Muscle layer of duodenum (tissue), 2 donors: ENCODE results near the gene CRACR2B.

Experiments used
- H3K27ac ChIP-seq: one replicate; pipeline ENCODE4 v1.7.0; 2013; ENCODE audit warnings: mild to moderate bottlenecking, low read length
- H3K27me3 ChIP-seq: one replicate; pipeline ENCODE4 v1.7.0; 2013; ENCODE audit warnings: low read depth, mild to moderate bottlenecking, control low read depth, low read length
- H3K36me3 ChIP-seq, 2 donors: one replicate each; pipeline ENCODE4 v1.7.0; 2013; ENCODE audit warnings: low read length in 2 of 2, control low read depth in 1 of 2, mild to moderate bottlenecking in 1 of 2; ENCODE audit not compliant: insufficient read depth in 2 of 2, control insufficient read depth in 1 of 2
- H3K4me1 ChIP-seq, 2 donors: one replicate each; pipeline ENCODE4 v1.7.0; 2013; ENCODE audit warnings: low read length in 2 of 2, mild to moderate bottlenecking in 2 of 2, control low read depth in 1 of 2, moderate library complexity in 1 of 2; ENCODE audit not compliant: insufficient read depth in 2 of 2, control insufficient read depth in 1 of 2
- H3K4me3 ChIP-seq, 2 donors: one replicate each; pipeline ENCODE4 v1.7.0; 2013; ENCODE audit warnings: low read length in 2 of 2, low read depth in 1 of 2, mild to moderate bottlenecking in 1 of 2
- H3K9me3 ChIP-seq, 2 donors: one replicate each; pipeline ENCODE4 v1.7.0; 2013; ENCODE audit warnings: low read length in 2 of 2, control low read depth in 1 of 2, mild to moderate bottlenecking in 1 of 2; ENCODE audit not compliant: control insufficient read depth in 1 of 2
- donor health status: healthy.

Gene CRACR2B

DNA sequence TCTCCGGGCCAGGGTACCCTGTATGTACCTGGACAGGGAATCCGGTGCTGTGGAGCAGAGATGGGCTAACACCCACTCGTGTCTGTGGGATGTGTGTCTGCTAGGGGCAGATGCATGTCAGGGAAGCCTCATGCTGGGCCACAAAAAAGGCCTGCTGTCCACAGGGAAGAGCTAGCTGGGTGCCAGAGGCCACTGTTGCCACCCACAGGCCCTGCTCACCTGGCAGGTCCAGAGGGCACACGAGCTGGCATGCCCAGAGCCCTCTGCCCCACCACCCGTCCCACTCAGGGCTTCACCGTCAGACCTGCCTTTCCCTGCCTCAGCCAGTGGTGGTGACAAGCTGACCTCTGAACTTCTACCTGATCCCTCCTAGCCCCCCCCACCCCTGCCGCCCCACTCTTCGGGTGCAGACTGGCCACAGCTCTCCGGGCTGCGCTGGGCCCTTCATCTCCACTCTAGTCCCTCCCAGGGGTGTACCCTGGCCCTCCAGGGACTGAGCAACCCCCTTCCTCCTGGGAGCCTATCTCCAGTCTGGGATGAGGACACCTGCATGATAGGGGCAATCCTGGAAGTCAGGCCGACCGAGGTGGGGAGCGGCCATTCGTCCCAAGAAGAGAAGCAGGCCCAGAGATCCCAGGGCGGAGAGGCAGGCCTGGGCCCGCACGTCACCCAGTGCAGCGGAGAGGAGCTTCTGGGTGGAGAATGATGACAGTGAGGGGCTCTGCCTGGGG is 31.0 kb upstream of the CRACR2B start:
- no peaks in the 10 kb centered on the region for H3K9me3 ChIP-seq
- peak overlapping the region; percentile 80 to 88 for H3K4me3 ChIP-seq
- H3K4me1 ChIP-seq: peaks cover 7 to 29% of the 10 kb centered on the region in 2 donors
- H3K27me3 ChIP-seq: no peaks in the 10 kb centered on the region
- H3K36me3 ChIP-seq: peaks cover 0 to 34% of the 10 kb centered on the region in 2 donors
- peak overlapping the region; percentile 85 for H3K27ac ChIP-seq

DNA sequence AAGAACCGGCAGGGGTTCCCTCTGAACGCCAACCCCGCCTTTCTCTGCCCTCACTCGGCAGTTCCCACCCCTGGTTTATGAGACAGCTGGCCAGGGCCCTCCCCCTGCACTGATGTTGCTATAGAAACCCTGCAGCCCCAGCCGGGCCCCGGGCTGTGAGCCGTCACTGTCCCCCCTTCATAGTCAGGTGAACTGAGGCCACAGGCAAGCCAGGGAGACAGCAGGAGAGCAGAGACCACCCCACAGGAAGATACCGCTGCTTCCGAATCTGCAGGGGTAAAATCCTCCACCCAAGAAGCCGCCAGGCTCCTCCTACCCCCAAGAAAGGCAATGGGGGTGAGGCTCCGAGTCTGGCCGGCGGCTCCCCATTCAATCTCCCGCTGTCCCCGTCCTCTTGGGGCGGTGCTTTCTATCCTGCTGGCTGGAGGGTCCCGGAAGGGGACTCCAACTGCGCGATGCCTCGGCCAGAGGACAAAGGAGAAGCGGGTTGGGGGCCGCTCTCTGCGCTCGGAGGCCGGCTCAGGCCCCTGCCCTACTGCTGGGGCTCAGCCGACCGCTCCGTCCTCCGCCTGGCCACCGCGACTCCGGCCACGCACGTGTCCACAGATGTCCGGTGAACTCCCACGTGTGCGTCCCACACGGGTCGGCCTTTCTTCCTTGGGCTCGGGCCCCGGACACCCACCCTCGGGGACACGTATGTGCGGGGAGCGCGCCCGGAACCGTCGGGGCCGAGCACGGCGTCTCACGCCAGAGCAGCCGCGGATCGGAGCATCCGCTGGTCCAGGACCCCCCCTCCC is 30.2 kb upstream of the CRACR2B start:
- peaks cover 0 to 31% of the 10 kb centered on the region in 2 donors for H3K36me3 ChIP-seq

DNA sequence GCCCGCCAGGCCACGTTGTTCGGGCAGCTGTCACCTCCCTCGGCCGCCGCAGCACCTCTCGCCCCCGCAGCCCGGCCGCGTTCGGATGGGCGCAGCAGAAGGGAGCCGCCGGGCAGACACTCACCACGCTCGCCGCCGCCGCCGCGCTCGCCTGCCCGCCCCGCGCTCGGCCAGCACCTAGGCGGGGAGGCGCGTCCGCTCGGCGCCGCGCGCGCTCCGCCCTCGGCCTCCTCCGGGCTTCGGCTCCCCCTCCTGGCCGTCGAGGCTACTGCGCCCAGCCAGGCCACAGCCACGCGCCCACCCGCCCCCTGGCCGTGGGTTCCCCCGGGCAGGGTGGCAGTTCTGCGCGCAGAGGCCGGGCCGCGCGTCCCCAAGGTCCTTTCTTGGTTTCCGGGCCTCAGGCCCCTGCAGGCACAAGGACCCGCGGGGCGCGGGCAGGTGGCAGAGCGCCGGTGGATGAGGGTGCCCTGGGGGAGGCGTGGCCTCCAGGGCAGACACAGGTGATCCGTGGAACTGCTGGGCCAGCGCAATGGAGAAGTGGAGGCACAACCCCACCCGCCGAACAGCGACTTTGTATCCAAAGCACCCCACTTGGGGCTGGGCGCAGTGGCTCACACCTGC is 29.5 kb upstream of the CRACR2B start, which contains the start of gene SLC25A22:
TSS of gene SLC25A22 (minus strand) at position 189 of the 621 bp plus-strand sequence. CDS start 3,275 bp downstream, outside the sequence.
- H3K9me3 ChIP-seq: no peaks in the 10 kb centered on the region
- no peaks in the 10 kb centered on the region for H3K27me3 ChIP-seq
- peaks cover 7 to 29% of the 10 kb centered on the region in 2 donors for H3K4me1 ChIP-seq
- peak within 1 kb of the TSS; percentile 80 to 88 for H3K4me3 ChIP-seq
- peaks cover 0 to 28% of the 10 kb centered on the region in 2 donors for H3K36me3 ChIP-seq
- peak within 1 kb of the TSS; percentile 85 for H3K27ac ChIP-seq

More for the DNA sequence above, 30.2 kb upstream of the CRACR2B start:
- Histone ChIP-seq H3K9me3 (no peaks in the 10 kb centered on the region), H3K27ac (peak overlapping the region; percentile 85), H3K27me3 (no peaks in the 10 kb centered on the region), H3K4me1 (peaks cover 7 to 29% of the 10 kb centered on the region in 2 donors), H3K4me3 (peak overlapping the region; percentile 80 to 88)

DNA sequence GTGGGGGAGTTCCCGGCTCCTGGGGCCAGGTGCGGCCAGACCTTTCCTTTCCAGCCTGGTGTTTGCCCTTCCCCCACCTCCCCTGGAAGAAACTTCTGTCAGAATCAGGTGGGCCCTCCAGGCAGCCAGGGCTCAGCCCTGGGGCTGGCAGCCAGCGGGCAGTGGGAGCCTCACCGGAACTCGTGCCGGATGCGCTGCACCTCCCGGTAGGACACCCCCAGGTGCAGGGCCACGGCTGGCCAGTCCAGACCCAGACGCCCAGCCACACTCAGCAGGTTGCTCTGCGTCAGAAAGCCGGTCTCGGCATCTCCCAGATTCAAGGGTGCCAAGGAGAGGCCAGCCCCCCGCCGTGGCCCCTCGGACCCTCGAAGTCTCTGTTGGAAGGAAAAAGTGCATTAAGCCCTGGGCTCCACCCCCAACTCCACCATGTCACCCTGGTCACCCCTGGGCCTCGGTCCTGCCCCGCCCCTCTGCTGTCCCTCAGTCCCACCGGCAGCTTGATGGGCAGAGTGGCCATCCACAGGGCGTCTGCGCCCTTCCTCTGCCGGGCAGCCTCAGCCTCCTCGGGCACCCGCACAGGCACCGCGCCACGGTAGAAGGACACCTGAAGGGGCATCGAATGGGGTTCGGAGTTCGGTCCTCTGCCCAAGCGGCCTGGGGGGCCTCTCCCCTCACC is 27.9 kb upstream of the CRACR2B start:
- H3K4me1 ChIP-seq: peaks cover 11 to 34% of the 10 kb centered on the region in 2 donors

DNA sequence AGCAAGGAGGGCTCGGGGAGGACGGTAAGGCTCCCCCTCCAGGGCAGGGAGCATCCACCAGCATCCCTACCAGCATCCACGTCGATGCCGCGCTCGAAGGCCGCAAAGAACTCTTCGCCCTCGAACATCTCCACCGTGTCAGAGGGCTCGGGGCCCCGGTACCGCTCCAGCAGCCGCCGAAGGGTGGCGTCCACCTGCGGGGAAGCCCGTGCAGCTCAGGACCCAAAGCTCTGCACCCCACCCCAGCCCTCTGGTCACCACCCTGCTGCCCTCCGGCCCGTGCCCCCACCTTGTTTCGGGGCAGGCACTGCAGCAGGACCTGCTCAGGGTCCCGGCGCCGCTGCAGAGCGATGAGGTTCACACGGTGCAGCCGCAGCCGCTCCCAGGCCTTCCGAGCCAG is 27.2 kb upstream of the CRACR2B start:
- no peak overlapping the region for H3K27ac ChIP-seq
- H3K9me3 ChIP-seq: no peaks in the 10 kb centered on the region
- peaks cover 0 to 26% of the 10 kb centered on the region in 2 donors for H3K36me3 ChIP-seq
- no peaks in the 10 kb centered on the region for H3K27me3 ChIP-seq
- peaks cover 11 to 30% of the 10 kb centered on the region in 2 donors for H3K4me1 ChIP-seq
- H3K4me3 ChIP-seq: no peak overlapping the region

More for the DNA sequence above, 27.9 kb upstream of the CRACR2B start:
- Histone ChIP-seq H3K36me3 (peaks cover 0 to 26% of the 10 kb centered on the region in 2 donors), H3K27me3 (no peaks in the 10 kb centered on the region), H3K27ac (no peak overlapping the region), H3K4me3 (no peak overlapping the region), H3K9me3 (no peaks in the 10 kb centered on the region)

DNA sequence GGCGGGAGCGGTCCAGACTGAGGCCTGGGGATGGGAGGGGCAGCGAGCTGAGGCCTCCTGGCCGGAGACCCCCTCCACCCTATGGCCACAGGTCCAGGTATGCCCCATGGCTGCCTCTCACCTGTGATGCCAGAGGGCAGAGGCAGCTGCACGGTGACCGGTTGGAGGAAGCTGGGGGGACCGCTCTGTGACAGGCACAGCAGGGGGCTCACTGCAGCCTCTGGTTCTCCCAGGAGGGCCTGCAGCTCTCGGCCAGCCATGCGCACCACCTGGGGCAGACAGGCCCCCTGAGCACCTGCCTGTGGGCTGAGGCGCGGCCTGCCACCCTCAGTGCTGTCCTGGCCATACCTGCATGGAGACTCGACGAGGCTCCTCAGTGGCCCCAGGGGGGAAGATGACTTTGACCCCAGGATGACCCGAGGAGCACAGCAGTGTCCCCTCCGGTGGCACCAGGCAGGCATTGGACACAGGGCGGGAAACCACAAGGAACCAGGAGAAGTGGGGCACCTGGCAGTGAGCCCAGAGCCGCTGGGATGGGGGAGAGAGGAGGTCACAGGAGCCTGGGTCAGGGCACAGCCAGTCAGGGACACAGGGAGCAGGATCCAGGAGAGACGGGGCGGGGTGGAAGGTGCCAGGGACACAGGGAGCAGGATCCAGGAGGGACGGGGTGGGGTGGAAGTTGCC is 26.5 kb upstream of the CRACR2B start:
- Histone ChIP-seq H3K9me3 (no peaks in the 10 kb centered on the region), H3K36me3 (peaks cover 0 to 26% of the 10 kb centered on the region in 2 donors), H3K4me1 (peaks cover 11 to 25% of the 10 kb centered on the region in 2 donors), H3K27me3 (no peaks in the 10 kb centered on the region), H3K4me3 (no peak overlapping the region), H3K27ac (no peak overlapping the region)

DNA sequence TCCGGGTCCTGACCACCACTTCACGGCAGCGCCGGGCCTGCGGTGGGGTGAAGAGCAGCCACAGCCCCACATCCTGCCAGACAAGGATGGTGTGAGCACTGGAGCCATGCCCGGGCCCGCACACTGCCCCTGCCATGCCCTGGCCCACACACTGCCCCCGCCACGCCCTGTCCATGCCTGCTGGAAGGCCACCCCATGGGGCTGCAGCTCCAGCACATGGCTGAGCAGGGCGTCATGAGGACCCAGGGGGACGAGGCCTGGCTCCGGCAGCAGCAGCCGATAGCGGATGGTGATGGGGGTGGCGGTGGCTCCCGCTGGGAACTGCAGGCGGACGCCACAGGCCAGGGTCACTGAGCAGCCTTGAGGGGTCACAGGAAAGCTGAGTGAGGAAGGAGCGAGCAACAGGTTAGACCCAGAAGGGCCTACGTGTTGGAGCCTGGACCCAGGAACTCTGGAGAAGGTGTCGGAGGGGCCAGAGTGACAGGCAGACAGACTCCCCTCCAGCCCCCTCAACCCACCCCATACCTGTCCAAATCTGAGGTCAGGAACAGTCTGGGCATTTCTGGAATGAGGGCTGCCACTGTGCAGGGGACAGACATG is 25.6 kb upstream of the CRACR2B start:
- no peak overlapping the region for H3K4me3 ChIP-seq
- H3K36me3 ChIP-seq: peaks cover 0 to 26% of the 10 kb centered on the region in 2 donors
- H3K4me1 ChIP-seq: peaks cover 4 to 16% of the 10 kb centered on the region in 2 donors

DNA sequence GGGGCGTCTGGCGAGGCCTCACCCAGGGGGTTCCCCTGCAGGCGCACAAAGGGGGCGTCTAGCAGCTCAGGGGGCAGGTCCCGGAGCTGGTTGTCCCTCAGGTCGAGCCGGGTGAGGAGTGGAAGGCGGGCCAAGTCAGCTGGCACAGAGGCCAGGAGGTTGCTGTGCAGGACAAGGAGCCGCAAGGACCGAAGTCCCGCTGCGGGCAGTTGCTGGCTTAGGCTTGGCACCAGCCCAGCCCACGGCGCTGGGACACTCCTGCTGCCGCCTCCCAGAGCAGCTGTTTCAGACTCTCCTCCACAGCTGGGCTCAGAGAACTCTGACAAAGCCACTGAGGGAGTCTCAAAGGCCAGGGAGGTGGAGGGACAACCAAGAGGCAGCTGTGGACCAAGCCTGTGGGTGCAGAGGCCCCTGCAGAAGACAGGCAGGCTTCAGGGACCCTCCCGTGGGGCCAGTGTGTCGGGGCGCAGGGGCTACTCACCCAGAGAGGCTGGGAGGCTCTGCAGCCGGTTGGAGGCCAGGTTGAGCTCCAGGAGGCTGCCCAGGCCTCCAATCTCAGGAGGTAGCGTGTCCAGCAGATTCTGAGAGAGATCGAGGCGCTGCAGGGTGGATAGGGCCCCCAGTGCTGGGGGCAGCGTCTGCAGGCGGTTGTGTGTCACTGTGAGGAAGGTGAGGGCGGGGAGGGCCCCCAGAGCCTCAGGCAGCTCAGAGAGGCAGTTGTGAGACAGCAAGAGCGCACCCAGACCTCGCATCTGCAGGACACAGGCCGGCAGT is 24.8 kb upstream of the CRACR2B start:
- no peaks in the 10 kb centered on the region for H3K27me3 ChIP-seq
- H3K4me3 ChIP-seq: no peak overlapping the region
- H3K27ac ChIP-seq: no peak overlapping the region
- H3K36me3 ChIP-seq: peaks cover 0 to 26% of the 10 kb centered on the region in 2 donors
- no peaks in the 10 kb centered on the region for H3K9me3 ChIP-seq
- peaks cover 4 to 15% of the 10 kb centered on the region in 2 donors for H3K4me1 ChIP-seq

More for the DNA sequence above, 25.6 kb upstream of the CRACR2B start:
- Histone ChIP-seq H3K9me3 (no peaks in the 10 kb centered on the region), H3K27ac (no peak overlapping the region), H3K27me3 (no peaks in the 10 kb centered on the region)

DNA sequence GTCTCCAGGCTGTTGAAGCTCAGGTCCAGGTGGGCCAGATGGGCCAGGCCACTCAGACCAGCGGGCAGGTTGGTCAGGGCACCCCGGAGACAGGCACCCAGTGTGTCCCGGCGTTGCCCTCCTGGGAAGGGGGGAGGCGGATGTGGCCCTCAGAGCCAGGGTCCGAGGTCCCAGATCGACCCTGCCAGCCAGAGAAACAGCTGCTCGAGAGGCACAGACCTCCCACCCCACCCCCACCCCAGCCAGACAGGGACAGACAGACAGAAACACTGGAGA is 24.3 kb upstream of the CRACR2B start:
- H3K36me3 ChIP-seq: peaks cover 0 to 26% of the 10 kb centered on the region in 2 donors
- no peak overlapping the region for H3K4me3 ChIP-seq
- H3K27ac ChIP-seq: no peak overlapping the region
- peaks cover 4 to 18% of the 10 kb centered on the region in 2 donors for H3K4me1 ChIP-seq
- no peaks in the 10 kb centered on the region for H3K9me3 ChIP-seq
- H3K27me3 ChIP-seq: no peaks in the 10 kb centered on the region
